Parathyroid adenoma (tissue), 2 donors: ENCODE results near the gene GSG1L.

Experiments used
- H2AFZ ChIP-seq: fragments of 300-600 bp; sonication (generic); one replicate; pipeline ENCODE4 v1.7.0; 2017; ENCODE audit warnings: antibody characterized with exemption, mild to moderate bottlenecking
- H3K27ac ChIP-seq: fragments of 300-600 bp; sonication (generic); one replicate; pipeline ENCODE4 v1.7.0; 2017
- H3K27me3 ChIP-seq: fragments of 300-600 bp; sonication (generic); one replicate; pipeline ENCODE4 v1.7.0; 2017; ENCODE audit warnings: low read length; ENCODE audit not compliant: control insufficient read depth, insufficient read depth
- H3K36me3 ChIP-seq: fragments of 300-600 bp; sonication (generic); one replicate; pipeline ENCODE4 v1.7.0; 2017; ENCODE audit warnings: low read length; ENCODE audit not compliant: control insufficient read depth, insufficient read depth
- H3K4me1 ChIP-seq: fragments of 300-600 bp; sonication (generic); one replicate; pipeline ENCODE4 v1.7.0; 2017; ENCODE audit warnings: control low read depth
- H3K4me2 ChIP-seq: fragments of 300-600 bp; sonication (generic); one replicate; pipeline ENCODE4 v1.7.0; 2017; ENCODE audit warnings: low read length
- H3K4me3 ChIP-seq: fragments of 300-600 bp; sonication (generic); one replicate; pipeline ENCODE4 v1.7.0; 2017; ENCODE audit warnings: low read depth, low read length
- H3K79me2 ChIP-seq: fragments of 300-600 bp; sonication (generic); one replicate; pipeline ENCODE4 v1.7.0; 2017; ENCODE audit warnings: control low read depth
- H3K9ac ChIP-seq: fragments of 300-600 bp; sonication (generic); one replicate; pipeline ENCODE4 v1.7.0; 2017; ENCODE audit warnings: mild to moderate bottlenecking
- H3K9me3 ChIP-seq: fragments of 300-600 bp; sonication (generic); one replicate; pipeline ENCODE4 v1.7.0; 2017; ENCODE audit warnings: low read length; ENCODE audit not compliant: control insufficient read depth
- TF ChIP-seq, protein P1 (sequence below): fragments of 300-600 bp; sonication (generic); IDR thresholded peaks from one replicate; pipeline ENCODE4 v1.7.0; 2017; ENCODE audit warnings: antibody characterized with exemption, mild to moderate bottlenecking
- donor health status: primary hyperparathyroidism.

GSG1L gene

DNA sequence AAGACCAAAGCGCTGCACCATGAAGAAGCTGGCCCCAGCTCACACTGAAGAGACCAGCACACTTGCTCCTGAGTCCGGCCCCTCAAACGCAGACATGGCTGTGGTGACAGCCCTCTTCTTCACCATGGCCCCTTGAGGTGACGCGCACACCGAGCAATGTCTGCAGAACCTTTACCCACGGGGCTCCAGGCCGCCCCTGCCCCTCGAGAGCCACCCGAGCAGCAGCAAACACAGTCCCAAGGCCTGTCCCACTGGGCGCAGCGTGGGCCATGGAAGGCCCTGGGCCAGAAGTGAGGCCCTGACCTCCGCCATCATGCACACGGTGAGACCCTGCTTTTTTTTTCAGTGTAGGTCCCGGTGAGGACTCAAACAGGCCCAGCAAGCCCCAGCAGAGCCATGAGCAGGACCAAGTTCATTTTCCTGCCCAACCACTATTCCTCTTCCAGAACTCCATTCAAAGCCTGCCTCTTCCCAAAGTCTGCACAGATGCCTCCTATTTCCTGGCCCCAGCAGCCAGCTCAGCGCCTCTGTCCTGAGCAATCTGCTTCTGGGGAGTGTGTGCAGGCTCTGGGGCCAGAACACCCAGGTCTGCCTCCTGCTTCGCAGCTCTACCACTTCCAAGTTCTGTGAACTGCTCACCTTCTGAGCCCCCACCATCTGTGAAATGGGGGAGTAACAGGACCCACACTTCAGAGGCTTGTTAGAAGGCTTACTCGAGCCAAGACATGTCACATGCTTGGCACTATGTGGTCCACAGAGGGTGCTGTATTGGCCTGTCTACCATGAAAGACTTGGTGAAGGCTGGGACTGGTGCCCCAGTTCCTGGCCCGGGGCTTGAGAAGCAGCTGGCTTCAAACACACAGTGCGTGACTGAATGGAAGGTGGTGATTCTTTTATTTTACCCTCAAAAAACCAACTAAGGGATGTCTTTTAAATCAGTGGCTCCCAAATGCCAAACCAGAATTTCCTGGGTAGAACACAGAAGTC lies 35.7 kb upstream of the GSG1L start:
- Histone ChIP-seq H3K4me1 (no peaks in the 10 kb centered on the region), H3K9me3 (no peaks in the 10 kb centered on the region), H3K79me2 (no peaks in the 10 kb centered on the region), H3K27me3 (no peaks in the 10 kb centered on the region), H3K4me2 (no peak overlapping the region), H3K9ac (no peak overlapping the region), H3K36me3 (no peaks in the 10 kb centered on the region), H3K27ac (no peak overlapping the region), H2AFZ (no peak overlapping the region), H3K4me3 (no peak overlapping the region)
- TF ChIP-seq, protein P1, sequence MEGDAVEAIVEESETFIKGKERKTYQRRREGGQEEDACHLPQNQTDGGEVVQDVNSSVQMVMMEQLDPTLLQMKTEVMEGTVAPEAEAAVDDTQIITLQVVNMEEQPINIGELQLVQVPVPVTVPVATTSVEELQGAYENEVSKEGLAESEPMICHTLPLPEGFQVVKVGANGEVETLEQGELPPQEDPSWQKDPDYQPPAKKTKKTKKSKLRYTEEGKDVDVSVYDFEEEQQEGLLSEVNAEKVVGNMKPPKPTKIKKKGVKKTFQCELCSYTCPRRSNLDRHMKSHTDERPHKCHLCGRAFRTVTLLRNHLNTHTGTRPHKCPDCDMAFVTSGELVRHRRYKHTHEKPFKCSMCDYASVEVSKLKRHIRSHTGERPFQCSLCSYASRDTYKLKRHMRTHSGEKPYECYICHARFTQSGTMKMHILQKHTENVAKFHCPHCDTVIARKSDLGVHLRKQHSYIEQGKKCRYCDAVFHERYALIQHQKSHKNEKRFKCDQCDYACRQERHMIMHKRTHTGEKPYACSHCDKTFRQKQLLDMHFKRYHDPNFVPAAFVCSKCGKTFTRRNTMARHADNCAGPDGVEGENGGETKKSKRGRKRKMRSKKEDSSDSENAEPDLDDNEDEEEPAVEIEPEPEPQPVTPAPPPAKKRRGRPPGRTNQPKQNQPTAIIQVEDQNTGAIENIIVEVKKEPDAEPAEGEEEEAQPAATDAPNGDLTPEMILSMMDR = no peak

- H3K4me2 ChIP-seq = no peak overlapping the region
- no peaks in the 10 kb centered on the region for H3K79me2 ChIP-seq
- no peak overlapping the region for H3K9ac ChIP-seq
- H3K27ac ChIP-seq = no peak overlapping the region
- H3K36me3 ChIP-seq = no peaks in the 10 kb centered on the region
- H3K27me3 ChIP-seq = no peaks in the 10 kb centered on the region
- H3K4me1 ChIP-seq = no peaks in the 10 kb centered on the region
- TF ChIP-seq, protein P1 = no peak
- H2AFZ ChIP-seq = no peak overlapping the region
- no peaks in the 10 kb centered on the region for H3K9me3 ChIP-seq
- H3K4me3 ChIP-seq = no peak overlapping the region
Measured at GRCh38 chr16:28098171-28098958, 34.9 kb upstream of the GSG1L start.

DNA sequence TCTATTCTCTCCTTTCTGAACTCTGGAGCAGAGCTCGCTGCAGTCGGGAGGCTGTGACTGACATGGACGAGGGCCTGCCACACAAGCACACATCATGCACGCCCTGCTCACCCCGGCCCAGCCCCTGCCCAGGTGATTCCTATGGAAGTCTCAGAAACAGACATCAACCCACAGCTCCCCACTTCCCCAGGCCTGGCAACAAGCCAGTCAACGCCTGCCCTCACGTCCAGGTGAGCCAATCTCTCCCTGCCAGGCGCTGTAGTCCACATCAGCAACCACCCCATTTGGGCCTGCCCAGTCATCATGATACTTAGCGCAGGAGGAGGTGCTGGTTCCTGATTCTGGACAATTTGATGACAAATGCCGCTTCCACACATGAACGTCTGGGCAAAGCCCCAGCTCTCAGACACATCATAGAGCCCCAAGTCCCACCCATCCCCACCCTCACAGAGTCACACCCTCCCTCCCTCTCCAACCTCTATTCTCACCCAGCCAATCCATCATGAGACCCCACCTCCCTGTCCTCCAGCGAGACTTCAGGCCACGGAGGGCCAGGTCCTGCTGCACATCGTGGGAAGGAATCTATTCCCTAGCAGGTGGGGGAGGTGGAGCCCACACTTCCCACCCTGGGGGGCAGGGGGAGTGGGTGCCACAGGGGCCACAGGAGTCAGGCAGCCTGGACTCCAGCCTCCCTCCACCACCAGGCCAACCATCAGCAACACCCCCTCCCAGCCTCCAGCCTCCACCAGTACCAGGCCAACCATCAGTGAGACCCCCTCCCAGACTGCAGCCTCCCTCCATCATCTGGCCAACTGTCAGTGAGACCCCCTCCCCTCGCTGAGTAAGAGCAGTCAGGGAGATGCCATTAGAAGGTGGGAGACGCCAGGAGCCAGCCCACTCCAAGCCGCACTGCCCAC lies 33.7 kb upstream of the GSG1L start:
- no peak overlapping the region for H3K4me2 ChIP-seq
- H3K4me3 ChIP-seq = no peak overlapping the region
- H3K9me3 ChIP-seq = no peaks in the 10 kb centered on the region
- no peak overlapping the region for H2AFZ ChIP-seq
- H3K79me2 ChIP-seq = no peaks in the 10 kb centered on the region
- TF ChIP-seq, protein P1 = no peak
- no peaks in the 10 kb centered on the region for H3K4me1 ChIP-seq
- no peak overlapping the region for H3K27ac ChIP-seq
- no peak overlapping the region for H3K9ac ChIP-seq
- no peaks in the 10 kb centered on the region for H3K36me3 ChIP-seq
- no peaks in the 10 kb centered on the region for H3K27me3 ChIP-seq

- Histone ChIP-seq H3K4me2 (no peak overlapping the region), H3K4me3 (no peak overlapping the region), H3K36me3 (no peaks in the 10 kb centered on the region), H3K9me3 (no peaks in the 10 kb centered on the region), H3K27me3 (no peaks in the 10 kb centered on the region), H2AFZ (no peak overlapping the region), H3K4me1 (no peaks in the 10 kb centered on the region), H3K9ac (no peak overlapping the region), H3K27ac (no peak overlapping the region), H3K79me2 (no peaks in the 10 kb centered on the region)
- TF ChIP-seq, protein P1 = no peak
Measured at GRCh38 chr16:28093385-28093725, 29.8 kb upstream of the GSG1L start.
